ENCODE data around the gene SRGAP3. TPM values are rescaled to one million over a fixed set of nuclear protein-coding genes. Genes with fewer than 3 reads are reported as not detected.

Gene SRGAP3
- total RNA-seq, 4 donors from 2014 or later = 13.1 to 84.9 (median 27.4) TPM

GRCh38 chr3:9254764-9255163 is 5.3 kb upstream of the SRGAP3 start:
- no peak overlapping the region for H3K4me3 ChIP-seq
- no peak overlapping the region for H3K27ac ChIP-seq
- H3K27me3 ChIP-seq = no peaks in the 10 kb centered on the region
- no peak for TF ChIP-seq POLR2AphosphoS5 (IDR thresholded peaks at IDR 0.05)
- no peak for TF ChIP-seq POLR2A (IDR thresholded peaks at IDR 0.05)
- no peak for TF ChIP-seq EP300 (IDR thresholded peaks at IDR 0.05)
- TF ChIP-seq CTCF (IDR thresholded peaks at IDR 0.05) = no peak
- H3K4me1 ChIP-seq = peaks cover 5% of the 10 kb centered on the region
- no peak for DNase-seq (ENCODE audit: low spot score in 2 of 2)
- H3K36me3 ChIP-seq = no peaks in the 10 kb centered on the region
- no peaks in the 10 kb centered on the region for H3K9me3 ChIP-seq
- WGBS = 93% methylated on average over 1 of the region's 1 CpG

- no peaks in the 10 kb centered on the region for H3K9me3 ChIP-seq
- H3K27ac ChIP-seq = no peak overlapping the region
- no peak overlapping the region for H3K4me3 ChIP-seq
- no peaks in the 10 kb centered on the region for H3K27me3 ChIP-seq
- 63% methylated on average over 7 of the region's 7 CpGs for WGBS
- no peak for DNase-seq (ENCODE audit: low spot score in 2 of 2)
- H3K4me1 ChIP-seq = peaks cover 13% of the 10 kb centered on the region
- no peak for TF ChIP-seq EP300 (IDR thresholded peaks at IDR 0.05)
- no peak for TF ChIP-seq POLR2AphosphoS5 (IDR thresholded peaks at IDR 0.05)
- TF ChIP-seq CTCF (IDR thresholded peaks at IDR 0.05) = no peak
- TF ChIP-seq POLR2A (IDR thresholded peaks at IDR 0.05) = no peak
- no peaks in the 10 kb centered on the region for H3K36me3 ChIP-seq
Measured at GRCh38 chr3:9253327-9253726, 3.9 kb upstream of the SRGAP3 start.

- Histone ChIP-seq H3K27ac (no peak overlapping the region), H3K36me3 (no peaks in the 10 kb centered on the region), H3K27me3 (no peaks in the 10 kb centered on the region), H3K4me3 (no peak overlapping the region), H3K4me1 (peaks cover 25% of the 10 kb centered on the region), H3K9me3 (no peaks in the 10 kb centered on the region)
- WGBS = 71% methylated on average over 10 of the region's 10 CpGs
- DNase-seq (ENCODE audit: low spot score in 2 of 2) = no peak
- TF ChIP-seq POLR2A (IDR thresholded peaks at IDR 0.05) (no peak), POLR2AphosphoS5 (IDR thresholded peaks at IDR 0.05) (no peak), EP300 (IDR thresholded peaks at IDR 0.05) (no peak), CTCF (IDR thresholded peaks at IDR 0.05) (no peak)
Measured at GRCh38 chr3:9251055-9251786, 1.8 kb upstream of the SRGAP3 start.

- H3K4me1 ChIP-seq = peaks cover 25% of the 10 kb centered on the region
- peak overlapping the region; percentile 59 for H3K4me3 ChIP-seq
- no peaks in the 10 kb centered on the region for H3K27me3 ChIP-seq
- TF ChIP-seq POLR2AphosphoS5 (IDR thresholded peaks at IDR 0.05) = no peak
- no peak for TF ChIP-seq POLR2A (IDR thresholded peaks at IDR 0.05)
- no peak for TF ChIP-seq CTCF (IDR thresholded peaks at IDR 0.05)
- no peak for TF ChIP-seq EP300 (IDR thresholded peaks at IDR 0.05)
- peak overlapping the region; percentile 48 for H3K27ac ChIP-seq
- WGBS = 64% methylated on average over 4 of the region's 4 CpGs
- no peaks in the 10 kb centered on the region for H3K9me3 ChIP-seq
- DNase-seq (ENCODE audit: low spot score in 2 of 2) = no peak
- no peaks in the 10 kb centered on the region for H3K36me3 ChIP-seq
Measured at GRCh38 chr3:9250236-9250635, 790 bp upstream of the SRGAP3 start.

GRCh38 chr3:9248522-9249271 is 749 bp downstream of the SRGAP3 start:
- TF ChIP-seq EP300 (IDR thresholded peaks at IDR 0.05) = no peak
- TF ChIP-seq POLR2AphosphoS5 (IDR thresholded peaks at IDR 0.05) = no peak
- no peak for TF ChIP-seq POLR2A (IDR thresholded peaks at IDR 0.05)
- TF ChIP-seq CTCF (IDR thresholded peaks at IDR 0.05) = no peak
- peaks cover 25% of the 10 kb centered on the region for H3K4me1 ChIP-seq
- H3K27me3 ChIP-seq = no peaks in the 10 kb centered on the region
- no peak for DNase-seq (ENCODE audit: low spot score in 2 of 2)
- H3K9me3 ChIP-seq = no peaks in the 10 kb centered on the region
- 9% methylated on average over 13 of the region's 13 CpGs for WGBS
- no peaks in the 10 kb centered on the region for H3K36me3 ChIP-seq
- peak overlapping the region; percentile 61 for H3K27ac ChIP-seq
- H3K4me3 ChIP-seq = peak overlapping the region; percentile 59
